K562 (cell line): ENCODE measurements around the gene ACSL5. TPM values are rescaled to one million over a fixed set of nuclear protein-coding genes. Genes with fewer than 3 reads are reported as not detected.

ENCODE experiments used
- ATAC-seq: fragments of 200-7000 bp; cut with Tn5 transposase; 3 replicates; pipeline ENCODE4 v1.9.1; 2020; ENCODE audit warnings: moderate library complexity
- BruUV-seq: library from RNA; stranded (reverse); fragments of 400-500 nt; replicated peaks from 2 replicates; lab custom pipeline; 2021; lab: Mats Ljungman, UMichigan
- CTCF ChIA-PET: fragments of 300-600 bp; formaldehyde crosslinking; extraction: SDS; loops from one replicate; lab custom pipeline; 2021; ENCODE audit warnings: low intra/inter-chr PET ratio; lab: Yijun Ruan, JAX
- POLR2A ChIA-PET: fragments of 300-600, 350-650 bp; sonication (Branson Sonifier 250); formaldehyde crosslinking; extraction: SDS; loops from one replicate; lab custom pipeline; 2021; ENCODE audit warnings: antibody characterized with exemption, inconsistent platforms; lab: Yijun Ruan, JAX
- DNase-seq, 4 experiments: peaks; one replicate each; pipeline versions ENCODE4 v3.0.0 to v3.0.0-alpha.2; 2011 to 2018; ENCODE audit warnings: low spot score in 3 of 4, mixed read lengths in 3 of 4; ENCODE audit errors: extremely low read depth in 1 of 4
- FAIRE-seq: peaks from 2 replicates; lab custom pipeline; 2011; peaks lifted over from hg19 to GRCh38; lab: Jason Lieb, UNC
- H2AFZ ChIP-seq: 2 replicates; pipeline ENCODE4 v1.6.0; 2011; ENCODE audit warnings: low read depth, low read length, control low read depth, inconsistent platforms
- H3K27ac ChIP-seq: fragments of 200-600 bp; 3 replicates; pipeline ENCODE4 v1.8.0; 2011; ENCODE audit warnings: low read depth, mild to moderate bottlenecking, control low read depth, inconsistent platforms, low read length, moderate library complexity, mixed read lengths; ENCODE audit errors: extremely low read depth
- H3K27me3 ChIP-seq, 2 experiments: fragments of 300-600 bp in 1 of 2; 2 replicates in 1 of 2; 3 replicates in 1 of 2; pipeline versions ENCODE4 v1.6.0 to v1.8.0; 2011; ENCODE audit warnings: inconsistent platforms in 2 of 2, low read length in 2 of 2, mild to moderate bottlenecking in 1 of 2, mixed read lengths in 1 of 2, moderate library complexity in 1 of 2; ENCODE audit not compliant: control insufficient read depth in 2 of 2, insufficient read depth in 2 of 2
- H3K36me3 ChIP-seq: fragments of 300-600 bp; 3 replicates; pipeline ENCODE4 v1.8.0; 2011; ENCODE audit warnings: mild to moderate bottlenecking, low read length, inconsistent platforms; ENCODE audit not compliant: control insufficient read depth, insufficient read depth
- H3K4me1 ChIP-seq, 2 experiments: fragments of 200-600 bp in 1 of 2; replicated peaks in 1 of 2; 2 replicates in 1 of 2; 3 replicates in 1 of 2; pipeline versions ENCODE4 v1.5.1 to v1.8.0; 2011; ENCODE audit warnings: inconsistent platforms in 2 of 2, low read length in 2 of 2, mild to moderate bottlenecking in 1 of 2, mixed read lengths in 1 of 2, moderate library complexity in 1 of 2; ENCODE audit not compliant: control insufficient read depth in 2 of 2, insufficient read depth in 2 of 2
- H3K4me2 ChIP-seq: 2 replicates; pipeline ENCODE4 v1.6.1; 2011; ENCODE audit warnings: low read length, control low read depth, inconsistent platforms, mixed read lengths; ENCODE audit not compliant: insufficient read depth
- H3K4me3 ChIP-seq: fragments of 200-600 bp; sonication (generic), shearing (Covaris generic); 2 replicates; pipeline ENCODE4 v1.5.1; 2016; ENCODE audit warnings: control low read depth, inconsistent platforms
- H3K79me2 ChIP-seq: fragments of 200-600 bp; 3 replicates; pipeline ENCODE4 v1.8.0; 2011; ENCODE audit warnings: low read length, inconsistent platforms; ENCODE audit not compliant: control insufficient read depth, insufficient read depth
- H3K9ac ChIP-seq, 2 experiments: 2 replicates each; pipeline versions ENCODE4 v1.6.0 to v1.6.1; 2011; ENCODE audit warnings: low read depth in 2 of 2, low read length in 2 of 2, control low read depth in 1 of 2, inconsistent platforms in 1 of 2, mild to moderate bottlenecking in 1 of 2, mixed read lengths in 1 of 2; ENCODE audit not compliant: insufficient read depth in 1 of 2
- H3K9me1 ChIP-seq: one replicate; pipeline ENCODE4 v1.6.0; 2011; ENCODE audit warnings: inconsistent platforms, mild to moderate bottlenecking, low read length, moderate library complexity; ENCODE audit not compliant: control insufficient read depth, insufficient read depth
- H3K9me3 ChIP-seq: replicated peaks from 2 replicates; pipeline ENCODE4 v1.5.1; 2011; ENCODE audit warnings: low read depth, low read length, inconsistent platforms; ENCODE audit not compliant: control insufficient read depth, insufficient read depth
- H4K20me1 ChIP-seq: replicated peaks from 2 replicates; pipeline ENCODE4 v1.6.1; 2011; ENCODE audit warnings: low read length, inconsistent platforms, mixed read lengths; ENCODE audit not compliant: control insufficient read depth, insufficient read depth
- C11orf30 ChIP-seq: fragments of 450-650 bp; IDR thresholded peaks from 2 replicates; pipeline ENCODE4 v1.6.1; 2016; ENCODE audit warnings: low read depth, mild to moderate bottlenecking
- MAZ ChIP-seq, 2 experiments: fragments of 450-650 bp in 1 of 2; sonication (generic) in 1 of 2; formaldehyde crosslinking; IDR thresholded peaks in 1 of 2; conservative IDR thresholded peaks in 1 of 2; 2 replicates each; pipeline versions ENCODE4 v1.4.0 to v1.5.0; 2020; ENCODE audit warnings: mild to moderate bottlenecking in 1 of 2, missing genetic modification reagents in 1 of 2
- MIER1 ChIP-seq: fragments of 450-650 bp; IDR thresholded peaks from 2 replicates; pipeline ENCODE4 v1.6.1; 2016; ENCODE audit warnings: antibody characterized with exemption, mild to moderate bottlenecking, low read depth
- MYNN ChIP-seq, 2 experiments: sonication (generic); formaldehyde crosslinking in 1 of 2; IDR thresholded peaks; 2 replicates each; pipeline versions ENCODE4 v1.5.0 to v1.6.1; 2016 to 2020; ENCODE audit warnings: antibody characterized with exemption in 1 of 2, missing genetic modification reagents in 1 of 2
- OTX1 ChIP-seq: fragments of 450-650 bp; formaldehyde crosslinking; IDR thresholded peaks from 2 replicates; pipeline ENCODE4 v1.4.0; 2022; ENCODE audit warnings: mild to moderate bottlenecking
- PHTF2 ChIP-seq: fragments of 250-450 bp; sonication (Bioruptor Pico); IDR thresholded peaks from 2 replicates; pipeline ENCODE4 v1.5.0; 2021; ENCODE audit warnings: mild to moderate bottlenecking
- POLR2H ChIP-seq: IDR thresholded peaks from 2 replicates; pipeline ENCODE4 v1.6.1; 2016; ENCODE audit warnings: missing genetic modification characterization, low read depth, mild to moderate bottlenecking, control low read depth, missing compliant biosample characterization, moderate library complexity
- SAFB2 ChIP-seq: fragments of 200-400 bp; formaldehyde crosslinking; IDR thresholded peaks from 2 replicates; pipeline ENCODE4 v1.6.1; 2018; ENCODE audit warnings: borderline replicate concordance, low read length, low read depth, moderate library complexity; ENCODE audit not compliant: severe bottlenecking
- SRSF7 ChIP-seq: fragments of 200-400 bp; formaldehyde crosslinking; optimal IDR thresholded peaks from 2 replicates; pipeline ENCODE3; 2017; ENCODE audit warnings: mild to moderate bottlenecking, low read depth, low read length
- ZNF143 ChIP-seq: sonication (generic); formaldehyde crosslinking; IDR thresholded peaks from 2 replicates; pipeline ENCODE4 v1.9.0; 2022; ENCODE audit warnings: mild to moderate bottlenecking, missing genetic modification reagents
- ZNF175 ChIP-seq: fragments of 200-800 bp; sonication (Bioruptor generic); IDR thresholded peaks from 2 replicates; pipeline ENCODE4 v1.6.1; 2016; ENCODE audit warnings: low read depth, mild to moderate bottlenecking, missing genetic modification characterization, missing compliant biosample characterization
- ZNF384 ChIP-seq: IDR thresholded peaks from 2 replicates; pipeline ENCODE4 v1.6.1; 2012; ENCODE audit warnings: low read depth, low read length, improper control_type of control experiment
- ZNF75A ChIP-seq: fragments of 450-650 bp; formaldehyde crosslinking; IDR thresholded peaks from 2 replicates; pipeline ENCODE4 v1.4.0; 2020; ENCODE audit warnings: mild to moderate bottlenecking
- WGBS: fragments of 100-300 bp; shearing (Covaris generic); methylation state at CpG from one replicate; pipeline ENCODE4 v1.1.6; 2016; ENCODE audit warnings: low coverage, mixed read lengths; ENCODE audit not compliant: insufficient coverage; ENCODE audit errors: missing lambda C conversion rate; 5-methylcytosine and 5-hydroxymethylcytosine counted together
- in situ Hi-C: fragments of 300-500 bp; cut with MboI; formaldehyde crosslinking; loops from 4 replicates; pipeline ENCODE4 v1.15.0; 2018; ENCODE audit warnings: inconsistent platforms, mixed read lengths
- intact Hi-C: fragments of 100-400 bp; cut with micrococcal nuclease; formaldehyde crosslinking; loops from 2 replicates; pipeline ENCODE4 v1.14.2; 2022
- polyA plus RNA-seq, 8 experiments: library from polyadenylated mRNA; depleted of rRNA in 4 of 8; stranded (reverse) in 5 of 8; unstranded in 3 of 8; fragments of >200 nt; fragmentation: Nextera tagmentation in 2 of 8; fragmentation: Illumina TruSeq in 1 of 8; extraction: Ambion mirVana in 2 of 8; extraction: Trizol in 1 of 8; gene quantifications; 2 replicates each; pipeline versions ENCODE4 v1.2.1 to v1.2.3, GENCODE V29; 2011 to 2014; ENCODE audit warnings: inconsistent platforms in 1 of 8, missing spikeins in 1 of 8
- total RNA-seq, 7 experiments: library from RNA; depleted of rRNA in 6 of 7; stranded (reverse); fragments of >200 nt in 6 of 7; fragmentation: Illumina TruSeq in 2 of 7; extraction: Trizol in 2 of 7; gene quantifications; 2 replicates each; pipeline versions ENCODE4 v1.2.1 to v1.2.3, GENCODE V29; 2011 to 2021; ENCODE audit warnings: low replicate concordance in 1 of 7
- TF ChIP-seq, protein P1 (sequence below): fragments of 250-450 bp; sonication (Bioruptor Pico); IDR thresholded peaks from 2 replicates; pipeline ENCODE4 v1.8.0; 2022; ENCODE audit warnings: inconsistent platforms
- TF ChIP-seq, protein P2 (sequence below), 3 experiments: IDR thresholded peaks in 2 of 3; conservative IDR thresholded peaks in 1 of 3; 2 replicates each; pipeline ENCODE4 v1.5.1; 2011 to 2012; ENCODE audit warnings: low read length in 3 of 3, mild to moderate bottlenecking in 3 of 3, control low read depth in 2 of 3, improper control_type of control experiment in 1 of 3, inconsistent platforms in 1 of 3, low read depth in 1 of 3, mixed read lengths in 1 of 3, moderate library complexity in 1 of 3; ENCODE audit not compliant: insufficient read depth in 2 of 3

Gene ACSL5
- total and polyA plus RNA-seq, 9 of the 15 experiments (the other 6 are each of a cell fraction or from before 2014, with no cell fraction given): 0.19 to 1.4 (median 0.55) TPM

DNA sequence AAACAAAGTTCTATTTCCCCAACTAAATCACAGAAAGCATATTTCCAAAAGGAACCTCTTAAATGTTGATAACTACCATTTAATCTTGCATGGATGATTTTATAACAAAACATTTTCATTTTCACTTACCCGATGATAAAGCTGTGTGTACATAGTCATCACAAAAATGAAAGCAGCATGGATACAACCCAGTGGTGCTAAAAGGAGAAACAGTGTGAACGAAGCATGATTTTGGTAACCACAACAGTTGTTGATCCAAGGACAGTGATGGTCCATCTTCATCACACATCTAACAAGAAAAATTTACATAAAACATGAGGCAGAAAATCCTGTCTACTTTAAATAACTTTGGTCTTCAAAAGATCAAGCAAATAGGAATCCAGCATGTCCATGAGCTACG is 68.1 kb downstream of the ACSL5 start (continued):
- TF ChIP-seq SRSF7: no peak
- TF ChIP-seq, all 486 proteins: peak for 0

DNA sequence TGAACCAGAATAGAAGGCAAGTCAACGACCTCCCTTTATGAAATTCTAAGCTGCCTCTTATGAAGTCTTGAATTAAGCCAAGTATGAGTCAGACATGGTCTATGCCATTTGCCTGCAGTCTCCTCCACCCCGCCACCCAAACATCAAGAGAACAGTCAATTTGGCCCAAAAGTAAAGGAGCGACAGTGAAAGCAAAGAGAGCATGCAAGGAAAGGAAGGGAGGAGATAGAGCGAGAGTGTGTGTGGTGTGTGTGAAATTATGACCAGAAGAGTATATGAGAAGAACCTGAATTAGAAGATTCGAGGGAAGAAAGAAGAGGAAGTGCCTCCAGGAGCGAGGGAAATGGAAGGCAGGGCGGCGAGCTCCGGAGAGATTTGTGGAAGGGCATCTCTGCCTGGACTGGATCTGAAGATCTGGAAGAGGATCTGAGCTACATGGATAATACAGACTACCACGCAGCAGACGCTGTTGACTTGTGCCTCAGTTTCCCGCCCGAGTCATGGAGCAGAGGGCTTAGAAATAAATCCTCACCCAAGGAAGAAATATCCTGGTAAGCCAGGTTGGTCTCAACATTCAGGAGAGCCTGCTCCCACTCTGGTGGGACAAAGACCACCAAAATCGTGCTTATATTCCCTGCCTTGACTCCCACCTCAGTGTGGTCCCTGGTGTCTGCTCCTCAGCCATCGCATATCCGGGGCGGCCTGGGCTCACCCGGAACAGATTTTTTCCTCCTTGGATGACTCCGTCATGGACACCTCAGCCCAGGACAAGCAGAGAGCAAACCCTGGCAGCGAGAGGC is 72.3 kb downstream of the ACSL5 start:
- in situ Hi-C loops: loop anchor here (10.0 kb wide), 2 partner anchors 121 to 271 kb away; no protein-coding TSS in a partner anchor
- H3K9me1 ChIP-seq: no peaks in the 10 kb centered on the region
- intact Hi-C loops: no loop called here
- H3K79me2 ChIP-seq: peaks cover 41% of the 10 kb centered on the region
- H3K36me3 ChIP-seq: peaks cover 53% of the 10 kb centered on the region
- 2% methylated on average over 17 of the region's 20 CpGs for WGBS
- POLR2A ChIA-PET: interaction anchor here (0.6 to 1.5 kb wide), 5 partner anchors 14 to 231 kb away, joined by 3 read pairs; no protein-coding TSS in a partner anchor
- no peaks in the 10 kb centered on the region for H3K27me3 ChIP-seq
- H3K9ac ChIP-seq: peak overlapping the region; percentile 94 to 100
- ATAC-seq (peak; percentile 40), DNase-seq (peak in 2 of 4 experiments; percentile 12 to 17), FAIRE-seq (peak; percentile 26)
- no TSS peak for BruUV-seq
- no peaks in the 10 kb centered on the region for H3K9me3 ChIP-seq
- H3K4me1 ChIP-seq: peaks cover 0 to 5% of the 10 kb centered on the region in 2 experiments; a peak in 2 of 5 replicates
- peak overlapping the region; percentile 73 for H3K4me3 ChIP-seq
- CTCF ChIA-PET: interaction anchor here (0.6 kb wide), 1 partner anchor 718 kb away, joined by 3 read pairs; no protein-coding TSS in a partner anchor
- H4K20me1 ChIP-seq: no peaks in the 10 kb centered on the region
- peak overlapping the region; percentile 98 for H2AFZ ChIP-seq
- H3K4me2 ChIP-seq: peak overlapping the region; percentile 96
- peak overlapping the region; percentile 97 for H3K27ac ChIP-seq
- TF ChIP-seq POLR2H (tag): no peak
- TF ChIP-seq, protein P1, sequence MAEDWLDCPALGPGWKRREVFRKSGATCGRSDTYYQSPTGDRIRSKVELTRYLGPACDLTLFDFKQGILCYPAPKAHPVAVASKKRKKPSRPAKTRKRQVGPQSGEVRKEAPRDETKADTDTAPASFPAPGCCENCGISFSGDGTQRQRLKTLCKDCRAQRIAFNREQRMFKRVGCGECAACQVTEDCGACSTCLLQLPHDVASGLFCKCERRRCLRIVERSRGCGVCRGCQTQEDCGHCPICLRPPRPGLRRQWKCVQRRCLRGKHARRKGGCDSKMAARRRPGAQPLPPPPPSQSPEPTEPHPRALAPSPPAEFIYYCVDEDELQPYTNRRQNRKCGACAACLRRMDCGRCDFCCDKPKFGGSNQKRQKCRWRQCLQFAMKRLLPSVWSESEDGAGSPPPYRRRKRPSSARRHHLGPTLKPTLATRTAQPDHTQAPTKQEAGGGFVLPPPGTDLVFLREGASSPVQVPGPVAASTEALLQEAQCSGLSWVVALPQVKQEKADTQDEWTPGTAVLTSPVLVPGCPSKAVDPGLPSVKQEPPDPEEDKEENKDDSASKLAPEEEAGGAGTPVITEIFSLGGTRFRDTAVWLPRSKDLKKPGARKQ (CRISPR knock-in tag): no peak
- no peak for TF ChIP-seq C11orf30
- TF ChIP-seq OTX1 (CRISPR knock-in tag): no peak
- 0 out of 4 replicates have a peak, but pooled peaks have one; percentile 24 to 52 for TF ChIP-seq MAZ (CRISPR knock-in tag; conservative IDR thresholded peaks at IDR 0.05 in 1 of 2, IDR thresholded peaks at IDR 0.05 in 1 of 2)
- TF ChIP-seq ZNF143 (CRISPR knock-in tag): no peak
- no peak for TF ChIP-seq MYNN (IDR thresholded peaks at IDR 0.05)
- TF ChIP-seq MYNN (CRISPR knock-in tag; IDR thresholded peaks at IDR 0.05): no peak
- TF ChIP-seq PHTF2: no peak
- TF ChIP-seq ZNF175 (CRISPR knock-in tag): no peak
- TF ChIP-seq SAFB2: no peak
- no peak for TF ChIP-seq ZNF384
- TF ChIP-seq ZNF75A (CRISPR knock-in tag): no peak
- TF ChIP-seq, protein P2, sequence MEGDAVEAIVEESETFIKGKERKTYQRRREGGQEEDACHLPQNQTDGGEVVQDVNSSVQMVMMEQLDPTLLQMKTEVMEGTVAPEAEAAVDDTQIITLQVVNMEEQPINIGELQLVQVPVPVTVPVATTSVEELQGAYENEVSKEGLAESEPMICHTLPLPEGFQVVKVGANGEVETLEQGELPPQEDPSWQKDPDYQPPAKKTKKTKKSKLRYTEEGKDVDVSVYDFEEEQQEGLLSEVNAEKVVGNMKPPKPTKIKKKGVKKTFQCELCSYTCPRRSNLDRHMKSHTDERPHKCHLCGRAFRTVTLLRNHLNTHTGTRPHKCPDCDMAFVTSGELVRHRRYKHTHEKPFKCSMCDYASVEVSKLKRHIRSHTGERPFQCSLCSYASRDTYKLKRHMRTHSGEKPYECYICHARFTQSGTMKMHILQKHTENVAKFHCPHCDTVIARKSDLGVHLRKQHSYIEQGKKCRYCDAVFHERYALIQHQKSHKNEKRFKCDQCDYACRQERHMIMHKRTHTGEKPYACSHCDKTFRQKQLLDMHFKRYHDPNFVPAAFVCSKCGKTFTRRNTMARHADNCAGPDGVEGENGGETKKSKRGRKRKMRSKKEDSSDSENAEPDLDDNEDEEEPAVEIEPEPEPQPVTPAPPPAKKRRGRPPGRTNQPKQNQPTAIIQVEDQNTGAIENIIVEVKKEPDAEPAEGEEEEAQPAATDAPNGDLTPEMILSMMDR (IDR thresholded peaks at IDR 0.05 in 2 of 3, conservative IDR thresholded peaks at IDR 0.05 in 1 of 3; ENCODE audit: insufficient read depth in 2 of 3, low read depth in 1 of 3, low read length in 3 of 3): no peak; a peak in 1 of 6 replicates
- TF ChIP-seq MIER1: no peak
